Fibroblast of lung (primary cell): ENCODE measurements around the gene SIRPG.

ENCODE experiments used
- EZH2 ChIP-seq: IDR thresholded peaks from 2 replicates; pipeline ENCODE4 v1.5.1; 2012; ENCODE audit warnings: low read length, control low read depth, mild to moderate bottlenecking; ENCODE audit errors: missing control alignments
- TF ChIP-seq, protein P1 (sequence below), 2 donors: IDR thresholded peaks in 1 of 2; conservative IDR thresholded peaks in 1 of 2; 1 replicate in 1 of 2; 2 replicates in 1 of 2; pipeline ENCODE4 v1.5.1; 2011 to 2012; ENCODE audit warnings: low read length in 2 of 2, control low read depth in 1 of 2, inconsistent platforms in 1 of 2, low read depth in 1 of 2, mild to moderate bottlenecking in 1 of 2

DNA sequence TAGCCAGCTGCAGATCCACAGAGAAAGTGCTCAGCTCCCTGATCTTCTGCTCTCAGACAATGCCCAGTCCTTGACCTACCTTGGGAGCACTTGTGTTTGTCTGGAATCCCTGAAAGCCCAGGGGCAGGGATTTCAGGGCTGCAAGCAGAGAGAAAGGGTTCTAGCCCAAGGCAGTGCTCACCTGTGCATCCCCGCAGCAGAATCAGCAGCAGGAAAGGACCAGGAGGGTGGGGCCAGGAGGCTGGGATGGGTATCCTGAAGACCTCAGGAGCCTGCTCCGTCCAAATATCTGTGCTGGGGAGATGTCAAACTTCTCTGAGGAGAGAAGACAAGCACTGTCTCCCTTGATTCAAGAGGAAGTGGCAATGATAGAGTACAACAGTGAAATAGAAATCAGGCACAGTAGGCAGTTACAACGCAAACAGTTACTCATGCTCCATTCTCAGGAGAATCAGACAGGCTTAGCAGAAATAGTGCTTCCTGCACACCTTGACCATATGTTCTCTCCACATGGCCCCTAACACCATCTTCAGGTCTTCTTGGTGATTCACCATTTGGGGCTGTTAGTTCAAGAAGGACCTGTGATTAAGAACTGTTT lies 28.7 kb upstream of the SIRPG start:
- TF ChIP-seq, protein P1, sequence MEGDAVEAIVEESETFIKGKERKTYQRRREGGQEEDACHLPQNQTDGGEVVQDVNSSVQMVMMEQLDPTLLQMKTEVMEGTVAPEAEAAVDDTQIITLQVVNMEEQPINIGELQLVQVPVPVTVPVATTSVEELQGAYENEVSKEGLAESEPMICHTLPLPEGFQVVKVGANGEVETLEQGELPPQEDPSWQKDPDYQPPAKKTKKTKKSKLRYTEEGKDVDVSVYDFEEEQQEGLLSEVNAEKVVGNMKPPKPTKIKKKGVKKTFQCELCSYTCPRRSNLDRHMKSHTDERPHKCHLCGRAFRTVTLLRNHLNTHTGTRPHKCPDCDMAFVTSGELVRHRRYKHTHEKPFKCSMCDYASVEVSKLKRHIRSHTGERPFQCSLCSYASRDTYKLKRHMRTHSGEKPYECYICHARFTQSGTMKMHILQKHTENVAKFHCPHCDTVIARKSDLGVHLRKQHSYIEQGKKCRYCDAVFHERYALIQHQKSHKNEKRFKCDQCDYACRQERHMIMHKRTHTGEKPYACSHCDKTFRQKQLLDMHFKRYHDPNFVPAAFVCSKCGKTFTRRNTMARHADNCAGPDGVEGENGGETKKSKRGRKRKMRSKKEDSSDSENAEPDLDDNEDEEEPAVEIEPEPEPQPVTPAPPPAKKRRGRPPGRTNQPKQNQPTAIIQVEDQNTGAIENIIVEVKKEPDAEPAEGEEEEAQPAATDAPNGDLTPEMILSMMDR (conservative IDR thresholded peaks at IDR 0.05 in 1 of 2, IDR thresholded peaks at IDR 0.05 in 1 of 2; ENCODE audit: low read depth in 1 of 2, low read length in 2 of 2): no peak
- no peak for TF ChIP-seq EZH2
